GM03348 (cell line): ENCODE measurements around the gene GLOD4.
"Not testable (repeated sequence)": the region's sequence is repeated elsewhere in the genome, so short reads cannot be mapped to it uniquely, and the experiment has no call there.

Experiments used
- DNase-seq: peaks from one replicate; pipeline ENCODE4 v3.0.0; 2012; ENCODE audit warnings: low spot score

Gene GLOD4, protein sequence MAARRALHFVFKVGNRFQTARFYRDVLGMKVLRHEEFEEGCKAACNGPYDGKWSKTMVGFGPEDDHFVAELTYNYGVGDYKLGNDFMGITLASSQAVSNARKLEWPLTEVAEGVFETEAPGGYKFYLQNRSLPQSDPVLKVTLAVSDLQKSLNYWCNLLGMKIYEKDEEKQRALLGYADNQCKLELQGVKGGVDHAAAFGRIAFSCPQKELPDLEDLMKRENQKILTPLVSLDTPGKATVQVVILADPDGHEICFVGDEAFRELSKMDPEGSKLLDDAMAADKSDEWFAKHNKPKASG

DNA sequence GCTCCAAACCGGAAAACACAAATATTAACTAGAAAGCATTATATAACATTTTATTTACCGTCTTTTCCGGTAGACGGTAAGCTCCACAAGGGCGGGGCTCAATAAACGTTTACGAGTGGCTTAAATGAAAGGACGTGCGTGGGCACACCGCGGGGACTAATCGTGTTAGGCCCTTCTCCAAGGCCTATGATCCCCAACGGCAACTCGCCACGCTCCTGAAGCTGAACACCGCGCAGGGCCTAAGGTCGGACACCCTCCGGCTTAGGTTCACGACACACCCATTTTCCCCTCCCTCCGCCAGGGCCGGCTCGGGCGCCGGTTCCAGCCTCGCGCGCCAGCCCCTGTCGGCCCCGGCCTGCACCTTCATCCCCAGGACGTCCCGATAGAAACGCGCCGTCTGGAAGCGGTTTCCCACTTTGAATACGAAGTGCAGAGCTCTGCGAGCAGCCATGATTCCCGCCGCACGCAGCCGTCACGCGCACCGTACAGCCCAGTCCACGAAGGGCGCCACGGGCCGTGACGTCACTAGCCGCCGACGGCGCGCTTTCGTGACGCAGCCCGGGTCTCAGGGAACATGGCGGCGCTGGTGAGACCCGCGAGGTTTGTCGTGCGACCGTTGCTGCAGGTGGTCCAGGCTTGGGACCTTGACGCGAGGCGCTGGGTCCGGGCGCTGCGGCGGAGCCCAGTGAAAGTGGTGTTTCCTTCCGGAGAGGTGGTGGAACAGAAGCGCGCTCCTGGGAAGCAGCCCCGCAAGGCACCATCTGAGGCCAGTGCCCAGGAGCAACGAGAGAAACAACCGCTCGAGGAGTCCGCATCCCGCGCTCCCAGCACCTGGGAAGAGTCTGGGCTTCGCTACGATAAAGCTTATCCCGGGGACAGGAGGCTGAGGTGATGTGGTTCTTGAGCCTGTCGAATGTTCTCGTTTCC lies at the start of gene GLOD4, which contains the start of gene MRM3:
GLOD4 (minus strand) TSS at position 476 of the 927 bp plus-strand sequence; CDS start at position 451, 25 bp downstream.
MRM3 (plus strand) TSS at position 549 of the 927 bp plus-strand sequence; CDS start at position 575, 26 bp downstream.
- peak; percentile 98 for DNase-seq

DNA sequence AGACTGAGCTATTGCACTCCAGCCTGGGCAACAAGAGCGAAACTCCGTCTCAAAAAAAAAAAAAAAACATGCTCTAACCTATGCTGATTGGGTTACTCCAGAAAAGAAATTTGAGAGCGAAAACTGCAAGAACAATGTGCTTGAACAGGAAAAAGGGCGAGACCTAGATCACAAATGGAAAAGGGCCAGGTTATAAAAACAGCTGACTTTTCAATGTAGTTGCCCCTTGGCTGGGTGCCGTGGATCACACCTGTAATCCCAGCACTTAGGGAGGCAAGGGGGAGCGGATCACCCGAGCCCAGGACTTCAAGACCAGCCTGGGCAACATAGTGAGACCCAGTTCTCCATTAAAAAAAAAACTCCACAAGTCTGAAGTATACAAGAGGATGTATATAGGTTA lies 48.9 kb upstream of the GLOD4 start:
- no peak for DNase-seq

DNA sequence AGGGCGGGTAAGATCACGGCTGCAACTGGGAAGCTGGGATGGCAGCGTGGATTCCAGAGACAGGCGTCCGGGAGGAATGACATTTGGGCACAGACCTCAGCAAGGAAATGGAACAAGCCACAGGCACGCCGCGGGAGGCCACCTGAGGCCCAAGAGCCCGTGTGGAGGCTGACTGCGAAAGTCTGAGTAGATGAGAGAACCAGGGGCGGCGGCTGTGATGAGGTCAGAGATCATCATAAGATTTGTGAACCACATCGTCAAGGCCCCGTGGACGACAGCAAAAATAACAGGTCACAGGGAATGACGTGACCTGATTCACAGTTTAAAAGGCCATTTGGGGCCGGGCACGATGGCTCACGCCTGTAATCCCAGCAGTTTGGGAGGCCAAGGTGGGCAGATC lies 48.3 kb upstream of the GLOD4 start:
- no peak for DNase-seq

DNA sequence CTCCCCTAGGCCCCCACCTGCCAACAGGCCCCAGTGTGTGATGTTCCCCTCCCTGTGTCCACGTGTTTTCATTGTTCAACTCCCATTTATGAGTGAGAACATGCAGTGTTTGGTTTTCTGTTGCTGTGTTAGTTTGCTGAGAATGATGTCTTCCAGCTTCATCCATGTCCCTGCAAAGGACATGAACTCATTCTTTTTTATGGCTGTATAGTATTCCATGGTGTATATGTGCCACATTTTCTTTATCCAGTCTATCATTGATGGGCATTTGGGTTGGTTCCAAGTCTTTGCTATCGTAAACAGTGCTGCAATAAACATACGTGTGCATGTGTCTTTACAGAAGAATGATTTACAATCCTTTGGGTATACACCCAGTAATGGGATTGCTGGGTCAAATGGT lies 47.5 kb upstream of the GLOD4 start:
- not testable (repeated sequence) for DNase-seq

DNA sequence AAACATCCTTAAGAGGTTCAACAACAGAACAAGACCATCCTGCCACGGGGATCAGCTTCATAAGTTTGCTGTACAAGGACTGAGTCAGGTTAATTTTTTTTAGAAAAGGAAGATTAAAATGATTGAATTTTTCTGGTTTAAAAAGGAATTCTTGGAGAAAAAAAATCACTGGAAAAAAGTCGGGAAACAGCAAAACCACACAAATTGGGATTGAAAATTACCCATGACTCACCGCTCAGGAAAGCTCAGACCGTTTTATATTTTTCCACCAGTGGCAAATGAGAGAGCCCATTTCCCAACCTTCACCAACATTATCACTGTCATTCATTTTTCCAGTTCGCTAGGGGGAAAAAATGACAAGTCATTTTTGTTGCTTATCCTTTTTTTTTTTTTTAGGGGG lies 46.7 kb upstream of the GLOD4 start:
- DNase-seq: peak; percentile 31

DNA sequence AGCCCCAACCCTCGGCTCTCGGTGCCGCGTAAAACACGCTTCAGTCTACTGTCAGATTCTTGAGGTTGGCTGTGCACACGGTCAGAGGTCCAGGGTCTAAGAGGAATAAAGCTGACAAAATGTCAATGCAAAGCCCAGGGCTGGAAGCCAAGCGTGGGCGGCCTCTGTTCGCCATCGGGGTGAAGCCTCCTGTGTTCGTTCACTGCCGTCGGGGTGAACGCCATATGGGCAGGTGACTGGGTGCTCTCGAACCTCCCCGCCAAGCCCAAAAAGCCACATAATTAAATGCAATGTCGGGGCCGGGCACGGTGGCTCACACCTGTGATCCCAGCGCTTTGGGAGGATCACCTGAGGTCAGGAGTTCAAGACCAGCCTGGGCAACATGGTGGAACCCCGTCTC lies 44.7 kb upstream of the GLOD4 start:
- DNase-seq: no peak

DNA sequence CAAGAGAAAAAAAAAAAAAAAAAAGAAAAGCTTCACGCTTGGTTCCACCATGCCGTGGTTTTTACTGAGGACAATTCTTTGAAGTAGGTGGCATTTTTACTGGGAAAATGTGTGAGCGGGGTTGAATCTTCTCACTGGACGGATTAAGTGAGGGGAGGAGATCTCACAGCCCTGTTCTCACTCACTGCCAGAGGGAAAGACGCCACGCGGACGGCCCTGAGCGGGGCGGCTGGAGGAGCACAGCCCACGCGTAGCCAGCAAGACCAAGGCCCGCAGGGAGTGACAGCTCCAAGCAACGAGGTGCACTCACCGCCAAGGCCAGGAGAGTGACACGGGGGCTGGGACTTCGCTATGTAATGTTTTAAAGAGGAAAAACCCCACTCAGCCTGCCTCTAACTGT lies 43.1 kb upstream of the GLOD4 start:
- DNase-seq: no peak

DNA sequence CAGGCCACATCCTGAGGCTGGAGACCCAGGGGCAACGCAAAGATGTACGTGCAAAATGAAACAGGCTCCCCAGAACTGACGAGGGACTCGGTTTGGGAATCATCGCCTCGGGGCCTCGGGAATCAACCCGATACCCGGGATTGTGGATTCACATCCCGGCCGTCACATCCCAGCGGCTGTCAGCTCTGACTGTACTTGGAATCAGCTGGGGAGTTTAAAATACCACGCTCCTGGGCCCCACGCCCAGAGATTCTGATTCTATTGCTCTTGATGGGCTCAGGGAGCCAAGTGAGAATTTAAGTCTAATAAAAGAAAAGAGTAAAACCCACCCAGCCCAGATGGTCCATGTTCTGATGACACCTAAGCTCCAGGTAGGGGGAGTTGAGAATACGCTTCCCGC lies 42.3 kb upstream of the GLOD4 start:
- DNase-seq: no peak

DNA sequence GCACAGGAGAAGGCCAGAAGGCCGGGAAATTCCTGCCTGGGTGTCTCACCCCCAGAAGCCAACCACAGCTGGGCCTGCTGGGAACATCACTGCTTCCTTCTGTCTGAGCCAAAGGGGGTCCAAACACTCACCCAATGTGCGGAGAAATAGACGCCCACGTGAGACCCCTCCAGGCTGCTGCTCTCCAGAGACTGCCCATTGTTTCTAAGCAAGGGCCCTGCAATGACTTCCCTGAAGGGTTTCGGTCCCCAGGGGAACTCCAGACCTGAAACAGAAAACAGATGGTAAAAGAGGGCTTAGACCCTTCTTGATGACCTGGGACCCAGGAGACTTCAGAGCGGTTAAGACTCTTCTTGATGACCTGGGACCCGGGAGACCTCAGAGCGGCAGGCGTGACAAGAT lies 41.4 kb upstream of the GLOD4 start:
- no peak for DNase-seq

DNA sequence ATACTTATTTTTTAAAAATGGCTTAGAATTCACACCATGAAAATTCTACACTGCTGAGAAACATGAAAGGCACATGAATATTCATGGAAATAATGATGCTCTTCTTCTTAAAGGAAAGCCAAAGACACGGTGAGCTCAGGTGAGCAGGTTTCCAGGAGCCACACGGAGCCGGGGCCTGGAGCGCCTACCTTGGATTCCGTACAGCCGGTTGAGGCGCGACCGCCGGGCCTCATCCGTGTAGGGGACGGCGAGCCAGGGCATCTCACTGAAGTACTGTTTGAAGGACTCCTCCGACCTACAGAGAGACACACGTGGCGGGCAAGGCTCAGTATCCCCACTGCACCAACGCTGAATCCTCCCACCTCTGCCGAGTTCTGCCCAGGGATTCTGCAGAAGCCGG lies 37.2 kb upstream of the GLOD4 start:
- DNase-seq: no peak

DNA sequence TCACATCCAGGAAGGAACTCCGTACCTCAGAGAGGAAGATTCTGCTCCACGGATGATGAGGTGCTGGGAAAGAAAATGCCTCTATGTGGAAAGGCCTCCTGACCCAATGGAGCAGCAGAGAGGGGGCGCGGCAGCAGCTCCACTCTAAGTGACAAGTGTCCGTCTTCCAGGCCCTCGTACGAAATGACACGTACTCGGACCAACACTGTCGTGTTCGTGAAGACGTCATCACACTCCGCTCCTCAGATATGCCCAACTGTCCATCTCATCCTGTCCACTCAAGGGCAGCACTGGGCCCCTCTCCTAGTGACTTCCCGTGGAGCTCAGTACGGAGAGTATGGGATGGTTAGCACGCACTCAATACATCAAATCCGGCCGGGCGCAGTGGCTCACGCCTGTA lies 32.3 kb upstream of the GLOD4 start:
- no peak for DNase-seq

DNA sequence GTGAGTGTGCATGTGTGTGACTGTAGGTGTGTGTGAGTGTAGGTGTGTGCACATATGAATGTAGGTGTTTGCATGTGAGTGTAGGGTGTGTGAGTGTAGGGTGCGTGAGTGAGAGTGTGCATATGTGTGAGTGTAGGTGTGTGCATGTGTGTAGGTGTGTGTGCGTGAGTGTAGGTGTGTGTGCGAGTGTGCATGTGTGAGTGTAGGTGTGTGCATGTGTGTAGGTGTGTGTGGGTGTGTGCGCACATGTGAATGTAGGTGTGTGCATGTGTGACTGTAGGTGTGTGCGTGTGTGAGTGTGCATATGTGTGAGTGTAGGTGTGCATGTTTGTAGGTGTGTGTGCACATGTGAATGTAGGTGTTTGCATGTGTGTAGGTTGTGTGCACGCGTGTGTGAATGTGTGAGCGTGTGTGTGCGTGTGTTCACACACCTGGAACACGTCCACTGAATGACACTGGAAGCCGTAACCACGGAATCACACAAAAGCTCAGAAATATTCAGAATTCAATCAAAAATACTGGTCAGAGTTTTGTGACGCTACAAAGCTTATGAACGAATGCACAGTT lies 30.6 kb upstream of the GLOD4 start:
- DNase-seq: no peak

DNA sequence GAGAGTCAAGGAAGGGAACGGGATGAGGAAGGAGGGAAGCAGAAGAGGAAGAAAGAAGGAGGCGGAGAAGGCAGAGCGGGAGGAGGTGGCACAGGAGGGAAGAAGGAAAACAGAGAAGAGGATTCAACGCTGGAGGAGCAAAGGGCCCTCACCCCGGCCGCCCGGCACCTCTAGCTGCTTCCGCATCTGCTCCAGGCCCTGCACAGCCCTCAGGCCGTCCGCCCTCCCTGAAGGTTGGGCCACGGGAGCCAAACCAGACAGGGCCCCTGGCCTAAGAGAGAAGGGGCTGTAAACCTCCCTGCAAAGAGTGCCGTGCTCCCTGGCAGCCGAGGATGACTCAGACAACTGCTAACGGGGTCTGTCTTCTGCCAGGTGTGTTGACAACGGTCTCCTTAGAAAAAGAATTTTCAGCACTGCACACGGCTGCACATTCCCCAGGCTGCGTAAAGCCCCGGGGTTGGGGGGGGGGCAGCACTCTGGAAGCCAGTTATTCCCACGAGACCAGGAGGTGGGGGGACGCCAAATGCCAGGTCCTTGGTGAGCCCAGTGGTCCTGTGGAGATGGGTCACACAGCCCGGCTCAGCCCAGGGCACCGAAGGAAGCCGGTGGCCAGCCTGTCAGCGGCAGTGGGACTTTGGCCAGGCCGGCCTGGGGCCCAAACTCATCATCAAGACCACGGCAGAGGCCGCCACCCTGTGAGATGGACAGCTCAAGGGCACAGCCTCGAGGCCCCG lies 29.1 kb upstream of the GLOD4 start:
- no peak for DNase-seq

DNA sequence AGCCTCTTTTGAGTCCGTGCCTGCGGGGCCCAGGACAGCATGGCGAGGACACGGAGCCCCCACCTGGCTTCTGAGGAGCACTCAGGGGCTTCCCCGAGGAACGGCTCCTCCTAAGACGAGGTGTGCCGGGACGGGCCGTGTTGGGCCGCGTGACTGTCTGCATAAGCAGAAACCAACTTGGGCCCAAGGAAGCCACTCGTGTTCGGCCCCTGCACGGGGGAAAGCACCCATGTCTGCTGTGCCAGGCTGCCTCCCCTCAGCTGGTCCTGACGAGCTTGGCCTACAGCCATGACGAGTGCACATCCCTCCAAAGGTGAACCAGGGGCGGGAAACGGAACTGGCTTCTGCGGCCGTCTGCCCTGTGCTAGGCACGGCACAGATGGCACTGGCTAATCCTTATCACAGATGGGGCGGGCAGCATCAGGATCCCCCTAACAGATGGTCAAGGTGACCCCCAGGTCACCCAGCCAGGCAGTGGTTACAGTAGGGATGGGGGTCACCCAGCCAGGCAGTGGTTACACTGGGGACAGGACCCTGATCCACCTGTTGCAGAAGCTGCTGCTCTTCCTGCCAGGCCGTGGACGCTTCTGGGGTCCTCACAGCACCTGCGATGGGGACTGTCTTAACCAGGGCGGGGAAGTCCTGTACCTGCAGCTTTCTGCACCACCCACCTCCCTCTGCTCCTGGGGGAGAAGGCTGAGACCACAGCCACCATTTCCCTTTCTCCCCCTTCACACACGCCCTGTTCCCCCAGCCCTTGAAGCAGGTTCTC lies 25.6 kb upstream of the GLOD4 start:
- DNase-seq: no peak

DNA sequence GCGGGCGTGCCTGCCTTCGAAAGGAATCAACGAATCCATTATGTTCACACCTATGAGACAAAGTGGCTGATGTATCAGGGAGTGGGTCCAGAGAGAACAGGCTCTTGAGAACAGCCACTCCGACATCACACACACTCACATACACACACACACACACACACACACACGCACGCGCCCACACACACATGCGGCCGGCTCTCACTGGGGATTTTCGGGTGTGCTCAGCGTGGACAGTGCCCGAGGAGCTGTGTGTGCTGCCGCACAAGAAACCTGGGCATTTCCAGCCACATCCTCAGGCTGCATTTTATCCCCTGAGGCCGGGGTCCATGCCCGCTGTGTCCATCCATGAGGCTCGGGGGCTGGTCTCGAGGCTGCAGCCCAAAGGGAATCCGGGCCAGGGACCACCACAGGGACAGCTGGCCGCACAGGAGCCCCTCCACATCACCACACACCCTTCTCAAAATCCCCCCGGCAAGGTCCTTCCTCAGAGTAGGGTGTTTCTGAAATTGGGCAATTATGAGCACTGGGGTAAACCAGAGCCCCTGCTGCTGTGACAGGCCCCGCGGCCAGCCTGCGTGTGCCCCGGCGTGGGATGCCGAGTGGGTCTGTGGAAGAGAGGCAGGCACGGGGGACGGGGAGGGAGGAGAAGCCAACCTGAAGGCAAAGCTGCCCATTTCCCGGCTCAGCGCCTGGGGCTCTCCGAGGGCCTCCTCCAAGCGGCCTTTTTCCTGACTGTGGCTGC lies 24.9 kb upstream of the GLOD4 start:
- no peak for DNase-seq

DNA sequence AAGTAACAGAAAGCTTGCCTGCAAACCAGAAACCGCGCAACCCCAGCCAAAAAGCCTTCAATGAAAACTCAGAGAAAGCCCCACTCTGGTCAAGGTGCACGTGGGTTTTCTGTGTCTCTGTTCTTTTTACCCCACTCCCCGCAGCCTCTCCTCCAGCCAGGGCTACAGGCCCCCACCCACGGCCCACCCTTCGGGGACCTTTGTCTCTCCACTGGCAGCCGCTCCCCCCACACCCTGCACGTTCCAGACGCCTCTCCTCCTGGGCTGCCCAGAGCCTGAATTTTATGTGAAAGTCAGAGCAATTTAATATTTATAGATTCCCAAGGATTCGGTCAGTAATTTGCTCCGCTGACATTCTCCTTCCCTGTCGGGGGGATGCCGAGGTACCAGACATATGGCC lies 24.3 kb upstream of the GLOD4 start:
- DNase-seq: no peak

DNA sequence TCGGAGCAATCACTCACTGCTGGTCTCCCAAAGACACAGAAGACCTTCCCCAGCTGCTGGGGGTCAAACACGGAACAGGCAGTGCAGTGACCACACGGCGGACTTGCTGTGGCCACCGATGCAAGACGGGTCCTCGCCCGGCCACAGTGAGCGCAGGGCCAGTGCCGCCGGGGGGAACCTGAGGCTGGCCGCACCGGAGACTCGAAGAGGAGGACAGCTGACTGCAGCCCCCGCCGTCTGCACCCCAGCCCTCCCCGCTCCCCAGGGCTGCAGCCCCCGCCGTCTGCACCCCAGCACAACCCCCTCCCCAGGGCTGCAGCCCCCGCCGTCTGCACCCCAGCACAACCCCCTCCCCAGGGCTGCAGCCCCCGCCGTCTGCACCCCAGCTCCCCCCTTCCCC lies 23.8 kb upstream of the GLOD4 start:
- DNase-seq: not testable (repeated sequence)

DNA sequence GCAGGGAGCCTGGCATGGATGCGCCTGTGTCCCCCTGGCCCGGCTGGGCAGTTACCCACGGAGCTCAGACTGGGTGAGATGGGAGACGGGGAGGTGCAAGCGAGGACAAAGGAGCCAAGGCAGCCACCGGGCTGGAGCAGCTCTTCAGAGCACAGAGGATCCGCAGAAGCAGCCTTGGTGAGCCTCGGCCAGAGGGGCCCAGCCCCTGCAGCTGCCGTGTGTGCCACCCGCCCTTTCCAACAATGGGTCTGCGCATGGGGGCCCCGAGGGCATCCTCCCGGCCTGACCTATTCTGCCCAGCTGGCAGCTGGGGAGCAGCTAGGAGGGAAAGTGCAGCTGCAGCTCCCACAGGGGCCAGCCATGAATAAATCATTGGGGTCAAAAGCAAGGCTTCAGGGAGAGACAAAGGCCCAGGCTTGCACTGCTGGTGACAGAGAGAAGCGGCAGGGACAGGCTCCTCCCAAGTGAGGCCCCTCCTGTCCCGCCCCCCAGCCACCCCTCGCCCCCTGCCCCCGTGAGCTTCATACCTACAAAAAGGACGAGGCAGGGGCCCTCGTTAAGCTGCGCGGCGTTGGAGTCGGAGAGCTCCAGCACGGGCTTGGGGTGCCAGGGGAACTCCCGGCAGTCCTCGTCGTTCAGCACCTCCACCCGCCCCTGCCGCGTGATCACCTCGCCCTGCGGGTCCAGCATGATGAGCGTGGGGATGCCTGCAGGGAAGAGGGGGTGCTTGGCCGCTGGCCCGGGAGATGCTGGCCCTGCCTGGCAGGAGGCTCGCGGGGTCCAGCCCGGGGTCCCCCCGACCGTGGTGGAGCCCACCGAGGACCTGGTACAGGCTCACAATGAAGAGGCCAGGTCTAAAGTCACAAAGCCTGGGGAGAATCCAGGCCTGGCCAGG lies 22.7 kb upstream of the GLOD4 start:
- DNase-seq: no peak
